ENCODE results near the gene CCDC188. TPM values are rescaled to one million over a fixed set of nuclear protein-coding genes. Genes with fewer than 3 reads are reported as not detected.
"Not testable (repeated sequence)": the region's sequence is repeated elsewhere in the genome, so short reads cannot be mapped to it uniquely, and the experiment has no call there.

CCDC188 gene
- polyA plus RNA-seq, 1 donor, result 1.8 TPM

- DNase-seq, result no peak
These were observed 18.5 kb upstream of the CCDC188 start for GRCh38 chr22:20169253-20169822.

DNA sequence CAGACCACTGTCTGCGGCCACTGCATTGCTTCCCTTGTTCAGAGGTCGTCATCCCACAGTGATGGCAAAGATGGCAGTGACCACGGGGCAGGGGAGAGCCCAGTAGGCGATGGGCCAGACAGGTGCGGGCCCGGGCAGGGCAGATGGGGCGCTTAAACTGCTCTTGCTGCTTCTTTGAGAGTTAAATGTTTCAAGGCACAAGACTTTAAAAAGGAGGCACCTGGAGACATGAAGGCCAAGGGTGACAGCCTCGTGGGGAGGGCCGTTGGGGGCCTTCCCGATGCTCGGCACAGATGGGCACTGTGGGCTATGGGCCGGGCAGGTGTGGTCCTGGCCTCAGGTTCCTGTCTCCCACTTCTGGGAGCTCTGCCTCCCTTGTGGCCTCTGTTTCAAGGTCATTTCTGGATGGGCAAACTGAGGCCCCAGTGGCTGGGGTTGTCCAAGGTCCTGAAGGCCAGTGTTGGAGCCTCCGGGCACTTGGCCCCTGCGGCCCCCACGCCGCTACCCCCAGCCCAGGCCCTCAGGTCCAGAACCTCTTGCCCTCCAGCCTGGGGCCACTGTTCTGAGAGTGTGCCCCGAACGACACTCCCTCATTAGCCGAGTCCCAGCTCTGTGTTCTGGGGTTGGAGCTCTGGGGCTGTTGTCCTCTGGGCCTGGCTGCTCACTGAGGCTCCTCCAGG lies 16.9 kb upstream of the CCDC188 start:
- DNase-seq, result no peak

- DNase-seq, result no peak
These were observed 15.8 kb upstream of the CCDC188 start for GRCh38 chr22:20166703-20167102.

- no peak for DNase-seq
These were observed 15.1 kb upstream of the CCDC188 start for GRCh38 chr22:20165913-20166312.

DNA sequence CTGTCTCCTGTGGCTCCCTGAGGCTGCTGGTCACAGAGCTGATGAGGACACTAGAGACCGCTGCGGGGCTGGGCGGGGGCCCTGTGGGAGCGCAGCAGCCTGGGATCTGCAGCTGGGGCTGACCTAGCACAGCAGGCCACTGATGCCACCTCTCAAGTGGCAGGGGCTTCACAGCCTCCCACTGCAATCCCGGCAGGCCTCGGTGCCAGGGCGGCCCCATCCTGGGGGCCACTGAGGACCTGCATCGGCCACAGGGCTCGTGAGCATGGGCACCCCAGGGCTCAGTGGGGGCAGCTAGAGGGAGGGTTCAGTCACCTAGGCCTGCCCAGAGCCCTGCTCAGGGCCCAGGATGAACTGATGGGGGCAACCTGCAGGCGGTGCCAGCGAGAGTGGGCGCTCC lies 14.6 kb upstream of the CCDC188 start:
- no peak for DNase-seq

GRCh38 chr22:20164863-20165262 lies 14.0 kb upstream of the CCDC188 start:
- DNase-seq, result no peak

- DNase-seq, result no peak
These were observed 9.2 kb upstream of the CCDC188 start for GRCh38 chr22:20160041-20160440.

DNA sequence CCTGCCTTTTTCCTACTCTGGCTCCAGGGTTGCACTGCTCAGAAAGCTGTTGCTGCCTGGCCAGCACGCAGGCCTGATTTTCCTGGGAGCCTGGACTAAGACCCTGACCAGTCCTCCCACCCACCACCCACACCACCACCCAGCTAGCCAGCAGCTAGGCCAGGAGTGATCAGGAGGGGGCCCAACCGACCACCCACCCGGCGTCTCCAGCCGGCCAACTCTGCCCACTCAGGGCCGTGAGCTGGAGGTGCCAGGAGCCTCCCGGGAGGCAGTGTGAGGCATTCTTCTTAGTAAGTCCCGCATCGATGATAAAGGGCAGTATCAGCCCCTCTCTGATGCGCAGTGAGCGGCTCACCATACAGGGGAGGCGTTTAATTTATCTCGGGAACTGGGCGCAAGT lies 8.7 kb upstream of the CCDC188 start:
- not testable (repeated sequence) for DNase-seq

DNA sequence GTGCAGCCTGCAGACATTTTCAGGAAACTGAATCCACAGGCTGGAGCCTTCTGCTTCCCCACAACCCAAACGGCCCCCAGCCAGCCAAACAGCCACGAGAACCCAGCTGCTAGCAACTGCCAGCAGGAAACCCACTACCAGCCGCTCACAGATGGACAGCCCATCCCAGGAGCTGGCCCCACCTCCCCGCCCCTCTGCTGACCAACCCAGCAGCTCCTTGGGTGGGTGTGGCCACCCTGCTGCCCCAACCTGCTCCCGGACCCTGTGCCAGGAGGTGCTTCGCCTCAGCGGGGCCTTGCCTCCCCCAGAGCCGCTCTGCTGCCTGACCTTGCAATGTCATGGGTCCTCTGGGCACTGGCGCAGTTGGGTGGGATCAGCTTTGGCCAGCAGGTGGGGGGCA lies 8.2 kb upstream of the CCDC188 start:
- no peak for DNase-seq

DNA sequence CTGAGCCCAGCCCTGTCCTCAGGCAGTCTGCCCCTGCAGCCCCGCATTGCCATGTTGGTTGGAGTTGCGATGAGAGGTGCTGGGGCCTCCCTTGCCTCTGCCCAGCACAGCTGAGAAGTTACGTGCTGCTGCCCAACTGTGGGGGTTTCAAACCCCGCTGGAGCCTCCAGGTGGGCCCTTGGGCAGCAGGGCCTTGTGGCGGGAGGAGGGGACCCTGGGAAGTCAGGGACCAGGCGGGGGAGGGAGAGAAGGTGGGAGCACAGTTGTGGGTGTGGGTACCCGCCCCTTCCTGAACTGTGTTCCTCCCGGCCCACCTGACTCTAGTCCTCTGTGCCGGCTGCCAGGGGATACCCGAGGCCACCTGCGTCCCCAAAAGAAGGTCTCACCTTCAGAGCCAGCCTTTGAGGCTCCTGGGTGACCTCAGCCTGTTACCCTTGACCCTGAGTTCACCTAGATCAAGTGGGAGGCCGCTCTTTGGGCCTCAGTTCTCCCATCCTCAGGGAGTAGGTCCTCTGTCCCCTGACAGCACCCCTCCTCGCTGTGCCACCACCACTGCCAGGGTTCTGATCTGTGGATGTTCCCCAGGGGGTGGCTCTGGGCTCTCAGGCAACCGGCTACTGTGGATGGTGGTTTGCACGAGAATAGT lies 7.7 kb upstream of the CCDC188 start:
- no peak for DNase-seq

GRCh38 chr22:20157430-20158183 lies 6.8 kb upstream of the CCDC188 start:
- DNase-seq, result no peak

DNA sequence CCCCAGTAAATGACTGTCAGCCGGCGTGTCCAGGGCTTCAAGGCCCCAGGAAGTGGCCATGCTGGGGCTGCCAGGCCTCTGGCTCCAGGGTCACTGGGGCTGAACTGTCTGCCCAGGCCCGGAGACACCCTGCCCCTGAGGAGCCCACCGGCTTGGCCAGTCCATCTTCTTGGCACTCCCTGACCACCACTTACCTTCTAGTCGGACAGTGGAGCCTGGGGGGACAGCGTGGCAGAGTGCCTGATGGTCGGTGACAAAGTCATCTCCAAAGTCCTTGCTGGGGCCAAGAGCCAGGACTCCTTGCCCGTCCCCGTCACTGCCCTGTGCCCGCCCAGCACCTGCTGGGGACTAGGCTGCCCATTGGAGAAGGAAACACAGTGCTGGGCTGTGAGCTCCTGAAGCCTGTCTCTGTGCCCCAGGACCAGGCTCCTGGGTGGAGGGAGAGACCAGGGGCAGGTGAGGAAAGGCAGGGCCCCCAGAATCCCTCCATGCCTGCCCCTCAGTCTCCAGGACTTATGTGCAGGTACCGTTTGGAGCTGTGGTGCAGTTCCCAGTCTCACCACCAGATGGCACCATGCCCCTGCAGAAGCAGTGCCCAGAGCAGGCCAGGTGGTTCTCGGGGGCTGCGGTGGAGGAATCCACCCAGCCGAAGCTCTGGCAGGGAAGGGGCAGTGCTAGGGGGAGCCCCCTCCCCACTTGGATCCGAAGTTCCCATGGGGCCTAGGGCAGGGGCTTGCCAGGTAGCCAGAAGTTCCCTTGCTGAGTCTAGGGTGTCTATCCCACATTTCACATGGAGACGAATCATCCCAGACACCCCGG lies 6.0 kb upstream of the CCDC188 start:
- DNase-seq, result peak; percentile 82

DNA sequence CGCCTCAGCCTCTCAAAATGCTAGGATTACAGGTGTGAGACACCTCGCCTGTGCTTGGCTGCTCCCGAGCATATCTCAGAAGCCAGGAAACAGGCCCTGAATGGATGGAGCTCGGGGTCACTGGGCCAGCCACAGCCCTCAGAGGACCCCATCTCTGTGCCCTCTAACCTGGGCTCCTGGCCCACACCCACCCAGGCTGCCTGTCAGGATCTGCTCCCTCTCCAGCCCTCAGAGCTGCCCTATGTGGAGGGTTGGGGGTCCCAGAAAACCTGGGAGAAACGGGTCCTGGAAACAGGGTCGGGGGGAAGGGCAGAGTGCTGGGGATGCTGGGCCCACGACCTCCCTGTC lies 5.2 kb upstream of the CCDC188 start:
- no peak for DNase-seq

- DNase-seq, result peak; percentile 38
These were observed 4.6 kb upstream of the CCDC188 start for GRCh38 chr22:20155330-20156041.

DNA sequence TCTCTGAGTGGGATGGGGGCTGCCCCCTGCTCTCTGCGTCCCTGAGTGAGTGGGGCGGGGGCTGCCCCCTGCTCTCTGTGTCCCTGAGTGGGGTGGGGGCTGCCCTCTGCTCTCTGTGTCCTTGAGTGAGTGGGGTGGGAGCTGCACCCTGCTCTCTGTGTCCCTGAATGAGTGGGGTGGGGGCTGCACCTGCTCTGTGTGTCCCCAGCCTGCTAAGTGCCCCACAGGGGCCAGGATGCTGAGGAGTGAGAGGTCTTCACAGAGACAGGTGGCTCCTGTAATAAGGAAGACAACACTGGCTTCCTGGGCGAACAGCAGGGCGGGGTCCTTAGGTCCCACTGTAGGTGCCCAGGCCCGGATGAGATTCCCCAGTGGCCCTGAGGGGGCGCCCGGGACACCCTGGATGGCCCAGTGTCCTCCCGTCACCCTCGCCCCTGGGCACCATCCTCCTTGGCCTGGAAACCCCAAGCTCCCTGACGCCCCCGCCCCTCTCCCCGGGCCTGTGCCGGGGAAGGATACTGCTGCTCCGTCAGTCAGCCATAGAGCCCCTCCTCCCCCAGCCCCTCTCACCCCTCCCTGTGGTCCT lies 3.8 kb upstream of the CCDC188 start:
- no peak for DNase-seq

DNA sequence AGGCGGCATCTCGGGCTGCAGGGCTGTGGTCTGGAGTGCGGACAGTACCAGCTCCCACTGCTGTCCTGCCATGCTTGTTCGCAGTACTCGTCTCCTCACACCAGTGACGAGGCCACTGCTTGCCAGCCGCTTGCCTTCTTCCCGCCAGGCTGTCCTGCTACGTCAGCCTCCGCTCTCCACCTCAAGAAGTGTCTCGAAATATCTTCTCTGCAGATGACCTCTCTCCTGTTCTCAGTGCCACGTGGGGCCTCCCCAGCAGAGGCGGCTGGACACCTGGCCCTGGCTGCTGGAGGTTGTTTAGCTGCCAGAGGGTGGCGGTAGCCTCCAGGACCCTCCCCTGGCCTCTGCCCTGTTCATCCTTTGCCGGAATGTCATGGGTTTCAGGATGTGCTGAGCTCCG lies 3.1 kb upstream of the CCDC188 start:
- no peak for DNase-seq

GRCh38 chr22:20152464-20152890 lies 1.6 kb upstream of the CCDC188 start:
- no peak for DNase-seq

GRCh38 chr22:20151276-20151588 lies 377 bp upstream of the CCDC188 start:
- DNase-seq, result no peak

GRCh38 chr22:20149257-20150250 lies 1.3 kb downstream of the CCDC188 start:
- no peak for DNase-seq

- no peak for DNase-seq
These were observed 2.4 kb downstream of the CCDC188 start for GRCh38 chr22:20148414-20148813.
